SH-SY5Y (cell line): ENCODE results near the gene KCNN3.

Experiments used
- GATA2 ChIP-seq: IDR thresholded peaks from 2 replicates; pipeline ENCODE4 v1.6.1; 2011; ENCODE audit warnings: mild to moderate bottlenecking, low read depth, low read length
- GATA3 ChIP-seq: IDR thresholded peaks from 2 replicates; pipeline ENCODE4 v1.6.1; 2011; ENCODE audit warnings: low read depth, mild to moderate bottlenecking, low read length, moderate library complexity

KCNN3 gene

GRCh38 chr1:154720328-154721297 lies 149.5 kb downstream of the KCNN3 start:
- no peak for TF ChIP-seq GATA3
- TF ChIP-seq GATA2, result no peak

- TF ChIP-seq GATA2, result no peak
- no peak for TF ChIP-seq GATA3
These were observed 150.3 kb downstream of the KCNN3 start for GRCh38 chr1:154719586-154720327.

GRCh38 chr1:154718566-154718965 lies 151.5 kb downstream of the KCNN3 start:
- TF ChIP-seq GATA2 (no peak), GATA3 (no peak)

- TF ChIP-seq GATA2 (peak; percentile 88), GATA3 (peak; percentile 60)
These were observed 152.6 kb downstream of the KCNN3 start for GRCh38 chr1:154717528-154717924.

DNA sequence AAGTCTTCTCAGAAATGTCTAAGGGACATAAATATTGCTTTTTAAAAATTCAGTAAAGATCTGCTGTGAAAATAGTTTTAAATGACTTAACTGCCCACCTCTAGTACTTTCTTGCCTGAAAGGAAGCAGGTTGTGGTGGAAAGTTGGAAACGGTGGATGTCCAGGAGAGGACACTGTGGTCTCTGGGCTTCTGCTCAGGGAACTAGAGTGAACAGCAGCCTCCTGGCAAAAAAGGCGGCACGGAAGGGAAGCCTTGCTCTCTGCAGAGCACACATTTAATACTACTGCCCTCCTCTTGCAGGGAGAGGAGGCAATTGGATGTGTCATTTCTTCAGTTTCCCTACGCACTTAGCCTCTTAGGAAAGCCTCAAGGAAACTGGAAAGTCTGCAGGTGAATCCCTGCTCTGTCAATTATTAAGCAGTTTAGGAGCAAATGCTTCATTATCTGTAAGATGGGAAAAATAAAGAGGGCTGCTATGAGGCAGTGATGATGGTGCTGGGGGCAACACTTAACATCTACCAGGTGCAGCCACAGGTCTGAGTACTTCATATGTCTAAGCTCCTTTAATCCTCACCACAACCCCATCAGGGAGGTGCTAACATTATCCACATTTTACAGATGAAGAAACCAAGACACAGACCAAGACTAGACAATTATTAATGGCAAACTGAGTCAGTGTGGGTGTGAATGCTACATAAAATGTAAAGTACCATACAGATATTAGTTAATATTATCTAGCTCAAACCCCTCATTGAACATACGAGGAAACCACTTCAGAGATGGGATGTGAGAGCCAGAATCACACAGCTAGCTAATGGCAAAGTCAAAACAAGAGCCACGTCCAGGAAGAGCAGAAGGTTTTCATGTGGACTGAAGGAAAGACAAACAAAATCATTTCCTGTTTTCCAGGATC lies 153.2 kb downstream of the KCNN3 start:
- no peak for TF ChIP-seq GATA3
- TF ChIP-seq GATA2, result no peak

- TF ChIP-seq GATA3 (no peak), GATA2 (peak; percentile 65; the same call in 1 of the 2 replicates)
These were observed 154.1 kb downstream of the KCNN3 start for GRCh38 chr1:154716011-154716410.

DNA sequence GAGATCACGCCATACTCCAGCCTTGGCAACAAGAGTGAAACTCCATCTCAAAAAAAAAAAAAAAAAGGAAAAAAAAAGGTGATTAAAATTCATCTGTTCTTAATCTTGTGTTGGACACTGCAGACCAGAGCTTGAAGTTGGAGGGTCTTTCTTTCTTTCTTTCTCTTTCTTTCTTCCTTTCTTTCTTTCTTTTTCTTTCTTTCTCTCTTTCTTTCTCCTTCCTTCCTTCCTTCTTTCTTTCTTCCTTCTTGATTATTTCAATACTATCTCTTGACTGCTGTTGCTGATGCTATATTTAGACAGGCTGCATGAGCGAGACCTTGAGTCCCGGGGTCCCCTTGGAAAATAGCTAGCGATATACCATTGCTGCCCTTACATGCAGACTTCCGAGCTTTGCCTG lies 154.7 kb downstream of the KCNN3 start:
- TF ChIP-seq GATA2, result no peak

DNA sequence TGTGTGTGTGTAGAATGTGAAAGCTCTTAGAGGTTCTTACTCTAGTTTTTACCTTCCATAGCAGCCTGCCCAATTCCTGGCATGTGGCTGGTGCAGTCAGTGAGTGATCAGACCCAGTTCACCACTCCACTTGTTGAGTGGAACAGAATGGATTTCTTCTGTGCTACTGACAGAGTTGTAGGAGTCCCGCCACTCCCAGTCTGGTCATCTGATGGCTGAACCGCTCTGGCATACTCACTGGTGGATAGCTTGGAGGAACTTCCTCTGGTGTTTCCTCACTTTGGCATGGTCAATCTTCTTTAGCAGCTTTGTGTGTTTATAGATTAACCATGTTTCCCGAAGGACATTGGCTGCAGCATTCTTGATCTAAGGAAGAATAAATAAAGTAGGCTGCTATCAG lies 155.4 kb downstream of the KCNN3 start:
- TF ChIP-seq GATA3 (no peak), GATA2 (no peak)

GRCh38 chr1:154714052-154714623 lies 155.9 kb downstream of the KCNN3 start:
- TF ChIP-seq GATA2 (no peak), GATA3 (no peak)

- no peak for TF ChIP-seq GATA3
These were observed 157.1 kb downstream of the KCNN3 start for GRCh38 chr1:154713005-154713404.

DNA sequence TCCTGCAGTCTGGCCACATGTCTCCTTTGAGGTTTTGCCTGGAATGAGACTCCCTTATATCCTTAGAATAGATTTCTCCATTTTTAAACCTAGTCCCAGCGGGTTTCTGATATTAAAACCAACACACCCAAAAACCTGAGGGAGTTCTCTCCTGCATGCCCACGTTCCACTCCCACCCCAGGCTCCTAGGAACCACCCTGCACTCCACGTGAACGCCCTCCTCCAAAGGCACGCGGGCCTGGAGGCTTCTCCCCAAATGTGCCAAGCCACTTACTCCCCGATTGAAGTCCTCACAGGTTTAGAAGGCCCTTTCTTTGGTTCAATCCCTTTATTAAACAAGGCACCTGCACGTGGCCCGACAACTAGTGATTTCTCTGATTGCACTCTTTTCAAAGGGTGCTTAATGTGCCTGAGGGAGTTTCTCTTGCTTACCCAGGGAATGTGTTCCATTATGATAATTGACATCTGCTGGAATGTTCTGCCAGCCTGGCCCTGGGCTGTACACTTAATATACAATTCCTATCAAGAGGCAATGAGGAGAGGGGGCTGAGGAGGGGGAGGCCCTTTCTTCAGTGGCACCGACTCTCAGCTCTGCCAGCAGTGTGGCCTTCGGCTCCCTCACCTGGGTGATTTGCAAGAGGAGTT lies 157.8 kb downstream of the KCNN3 start:
- no peak for TF ChIP-seq GATA2
- no peak for TF ChIP-seq GATA3

GRCh38 chr1:154711416-154711815 lies 158.7 kb downstream of the KCNN3 start:
- TF ChIP-seq GATA3 (no peak), GATA2 (no peak)

- no peak for TF ChIP-seq GATA2
These were observed 160.0 kb downstream of the KCNN3 start for GRCh38 chr1:154710106-154710505.
